C4-2B (cell line): ENCODE results near the gene RIMS3.

Experiments
- ZFX ChIP-seq: fragments of 450-650 bp; IDR thresholded peaks from 2 replicates; pipeline ENCODE4 v1.6.1; 2017
- TF ChIP-seq, protein P1 (sequence below): fragments of 450-650 bp; conservative IDR thresholded peaks from 2 replicates; pipeline ENCODE4 v1.5.1; 2017; ENCODE audit warnings: mild to moderate bottlenecking

DNA sequence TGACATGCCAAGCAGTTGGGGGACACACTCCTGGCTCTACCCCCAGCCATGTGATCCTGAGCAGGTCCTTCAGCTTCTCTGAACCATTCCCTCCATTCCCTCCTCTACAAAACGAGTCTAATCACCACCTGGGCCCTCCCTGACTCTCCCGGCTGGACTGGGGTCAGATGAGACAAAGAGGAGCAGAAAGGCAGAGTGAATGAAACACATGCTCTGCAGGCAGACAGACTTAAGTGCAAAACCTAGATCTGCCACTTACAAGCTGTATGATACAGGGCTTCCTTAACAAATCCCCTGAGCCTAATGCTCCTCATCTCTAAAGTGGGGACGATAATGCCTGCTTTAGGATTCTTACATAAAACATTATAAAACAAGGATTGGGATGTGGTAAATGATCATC lies 17.3 kb downstream of the RIMS3 start:
- TF ChIP-seq, protein P1, sequence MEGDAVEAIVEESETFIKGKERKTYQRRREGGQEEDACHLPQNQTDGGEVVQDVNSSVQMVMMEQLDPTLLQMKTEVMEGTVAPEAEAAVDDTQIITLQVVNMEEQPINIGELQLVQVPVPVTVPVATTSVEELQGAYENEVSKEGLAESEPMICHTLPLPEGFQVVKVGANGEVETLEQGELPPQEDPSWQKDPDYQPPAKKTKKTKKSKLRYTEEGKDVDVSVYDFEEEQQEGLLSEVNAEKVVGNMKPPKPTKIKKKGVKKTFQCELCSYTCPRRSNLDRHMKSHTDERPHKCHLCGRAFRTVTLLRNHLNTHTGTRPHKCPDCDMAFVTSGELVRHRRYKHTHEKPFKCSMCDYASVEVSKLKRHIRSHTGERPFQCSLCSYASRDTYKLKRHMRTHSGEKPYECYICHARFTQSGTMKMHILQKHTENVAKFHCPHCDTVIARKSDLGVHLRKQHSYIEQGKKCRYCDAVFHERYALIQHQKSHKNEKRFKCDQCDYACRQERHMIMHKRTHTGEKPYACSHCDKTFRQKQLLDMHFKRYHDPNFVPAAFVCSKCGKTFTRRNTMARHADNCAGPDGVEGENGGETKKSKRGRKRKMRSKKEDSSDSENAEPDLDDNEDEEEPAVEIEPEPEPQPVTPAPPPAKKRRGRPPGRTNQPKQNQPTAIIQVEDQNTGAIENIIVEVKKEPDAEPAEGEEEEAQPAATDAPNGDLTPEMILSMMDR, result no peak
- TF ChIP-seq ZFX, result no peak
